ENCODE results near the gene LSM12.

LSM12 gene

DNA sequence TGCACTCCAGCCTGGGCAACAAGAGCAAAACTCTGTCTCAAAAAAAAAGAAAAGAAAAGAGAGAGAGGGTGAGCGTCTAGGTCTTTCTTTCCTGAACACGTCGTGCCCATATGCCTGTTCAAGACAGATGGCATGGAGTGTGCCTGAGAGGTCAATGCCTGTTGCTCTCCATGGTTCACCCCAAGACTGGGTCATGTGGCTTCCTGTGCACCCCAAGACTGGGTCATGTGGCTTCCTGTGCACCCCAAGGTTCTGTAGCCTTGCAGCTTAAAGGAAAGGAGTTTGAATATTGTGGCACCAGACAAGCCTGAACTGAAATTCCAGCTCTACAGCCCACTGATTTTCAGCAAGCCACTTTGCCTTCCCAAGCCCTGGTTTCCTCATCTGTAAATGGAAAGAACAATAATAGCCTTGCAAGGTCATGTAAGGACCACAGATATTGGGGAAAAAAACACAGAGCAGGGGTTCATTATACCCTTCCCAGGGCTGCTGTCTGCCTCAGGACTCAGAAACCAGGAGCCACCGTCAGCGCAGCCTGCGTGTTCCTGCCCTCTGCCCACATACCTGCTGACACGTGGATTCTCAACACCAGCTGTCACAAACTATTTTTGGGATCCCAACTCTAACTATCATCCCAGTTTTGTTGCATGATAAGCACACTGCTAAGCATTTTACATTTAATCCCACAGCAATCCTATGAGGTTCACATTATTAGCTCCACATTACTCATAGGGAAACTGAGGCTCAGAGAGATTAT is 80.1 kb downstream of the LSM12 start:
- no peak for TF ChIP-seq MYC (IDR thresholded peaks at IDR 0.05; ENCODE audit: low read depth, low read length)
- TF ChIP-seq, protein P1, sequence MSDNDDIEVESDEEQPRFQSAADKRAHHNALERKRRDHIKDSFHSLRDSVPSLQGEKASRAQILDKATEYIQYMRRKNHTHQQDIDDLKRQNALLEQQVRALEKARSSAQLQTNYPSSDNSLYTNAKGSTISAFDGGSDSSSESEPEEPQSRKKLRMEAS (IDR thresholded peaks at IDR 0.05; ENCODE audit: low read depth, low read length), result no peak
- no peak for TF ChIP-seq POLR2A (IDR thresholded peaks at IDR 0.05; ENCODE audit: extremely low read depth, insufficient read length)
- TF ChIP-seq, protein P2, sequence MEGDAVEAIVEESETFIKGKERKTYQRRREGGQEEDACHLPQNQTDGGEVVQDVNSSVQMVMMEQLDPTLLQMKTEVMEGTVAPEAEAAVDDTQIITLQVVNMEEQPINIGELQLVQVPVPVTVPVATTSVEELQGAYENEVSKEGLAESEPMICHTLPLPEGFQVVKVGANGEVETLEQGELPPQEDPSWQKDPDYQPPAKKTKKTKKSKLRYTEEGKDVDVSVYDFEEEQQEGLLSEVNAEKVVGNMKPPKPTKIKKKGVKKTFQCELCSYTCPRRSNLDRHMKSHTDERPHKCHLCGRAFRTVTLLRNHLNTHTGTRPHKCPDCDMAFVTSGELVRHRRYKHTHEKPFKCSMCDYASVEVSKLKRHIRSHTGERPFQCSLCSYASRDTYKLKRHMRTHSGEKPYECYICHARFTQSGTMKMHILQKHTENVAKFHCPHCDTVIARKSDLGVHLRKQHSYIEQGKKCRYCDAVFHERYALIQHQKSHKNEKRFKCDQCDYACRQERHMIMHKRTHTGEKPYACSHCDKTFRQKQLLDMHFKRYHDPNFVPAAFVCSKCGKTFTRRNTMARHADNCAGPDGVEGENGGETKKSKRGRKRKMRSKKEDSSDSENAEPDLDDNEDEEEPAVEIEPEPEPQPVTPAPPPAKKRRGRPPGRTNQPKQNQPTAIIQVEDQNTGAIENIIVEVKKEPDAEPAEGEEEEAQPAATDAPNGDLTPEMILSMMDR (IDR thresholded peaks at IDR 0.05; ENCODE audit: low read depth, low read length), result no peak
- H3K4me3 ChIP-seq (ENCODE audit: low read depth, low read length), result no peak overlapping the region
- no peak for DNase-seq (ENCODE audit: low read depth)

DNA sequence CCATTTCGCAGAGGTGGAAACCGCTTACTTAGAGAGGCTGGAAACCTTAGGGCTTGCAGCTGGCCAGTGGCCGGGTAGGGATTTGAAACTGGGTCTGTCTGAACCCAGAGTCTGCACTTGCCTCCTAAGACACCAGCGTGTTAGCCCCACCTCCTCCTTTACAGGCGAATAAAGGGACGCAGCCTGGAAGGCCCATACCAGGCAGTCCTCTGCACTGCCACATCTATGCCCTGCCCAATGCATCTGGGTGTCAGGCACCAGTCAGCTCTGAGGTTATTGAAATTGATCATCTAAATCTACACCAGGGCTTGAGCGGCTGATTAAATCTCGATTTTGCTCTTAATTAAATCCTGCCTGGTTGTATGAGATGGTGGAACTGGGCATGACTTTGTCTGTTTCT is 82.0 kb downstream of the LSM12 start:
- DNase-seq (ENCODE audit: low read depth), result no peak
- H3K4me3 ChIP-seq (ENCODE audit: low read depth, low read length), result no peak overlapping the region
- TF ChIP-seq, protein P1 (IDR thresholded peaks at IDR 0.05; ENCODE audit: low read depth, low read length), result no peak
- TF ChIP-seq, protein P2 (IDR thresholded peaks at IDR 0.05; ENCODE audit: low read depth, low read length), result no peak
- TF ChIP-seq POLR2A (IDR thresholded peaks at IDR 0.05; ENCODE audit: extremely low read depth, insufficient read length) (no peak), MYC (IDR thresholded peaks at IDR 0.05; ENCODE audit: low read depth, low read length) (no peak)
